HG03575 (cell line): ENCODE data around the gene ARFGEF2.

Source experiments
- ATAC-seq: cut with Tn5 transposase; IDR thresholded peaks from one replicate; pipeline ENCODE4 v1.9.1; 2021; ENCODE audit not compliant: unreplicated experiment, insufficient number of reproducible peaks, low FRiP score; ENCODE audit errors: extremely low read depth

Gene ARFGEF2

GRCh38 chr20:48941467-48941866 is 20.0 kb downstream of the ARFGEF2 start:
- no peak for ATAC-seq

- ATAC-seq, result no peak
Observed at GRCh38 chr20:48942730-48943129, 21.2 kb downstream of the ARFGEF2 start.

- ATAC-seq, result no peak
Observed at GRCh38 chr20:48944663-48945297, 23.3 kb downstream of the ARFGEF2 start.

- no peak for ATAC-seq
Observed at GRCh38 chr20:48945840-48946514, 24.5 kb downstream of the ARFGEF2 start.

GRCh38 chr20:48948612-48949011 is 27.1 kb downstream of the ARFGEF2 start:
- ATAC-seq, result no peak

- no peak for ATAC-seq
Observed at GRCh38 chr20:48949304-48950170, 28.0 kb downstream of the ARFGEF2 start.

GRCh38 chr20:48951041-48951440 is 29.5 kb downstream of the ARFGEF2 start:
- ATAC-seq, result no peak

- no peak for ATAC-seq
Observed at GRCh38 chr20:48951646-48952045, 30.1 kb downstream of the ARFGEF2 start.

- ATAC-seq, result no peak
Observed at GRCh38 chr20:48952656-48953055, 31.1 kb downstream of the ARFGEF2 start.

GRCh38 chr20:48953653-48954052 is 32.1 kb downstream of the ARFGEF2 start:
- no peak for ATAC-seq

- ATAC-seq, result no peak
Observed at GRCh38 chr20:48956052-48956451, 34.5 kb downstream of the ARFGEF2 start.

GRCh38 chr20:48957053-48957481 is 35.6 kb downstream of the ARFGEF2 start:
- no peak for ATAC-seq

GRCh38 chr20:48957533-48957932 is 36.0 kb downstream of the ARFGEF2 start:
- no peak for ATAC-seq

- no peak for ATAC-seq
Observed at GRCh38 chr20:48958743-48959142, 37.2 kb downstream of the ARFGEF2 start.

- no peak for ATAC-seq
Observed at GRCh38 chr20:48959899-48960550, 38.5 kb downstream of the ARFGEF2 start.

- no peak for ATAC-seq
Observed at GRCh38 chr20:48962421-48962820, 40.9 kb downstream of the ARFGEF2 start.

- ATAC-seq, result no peak
Observed at GRCh38 chr20:48962976-48963771, 41.7 kb downstream of the ARFGEF2 start.

- ATAC-seq, result no peak
Observed at GRCh38 chr20:48965189-48965910, 43.8 kb downstream of the ARFGEF2 start.
